ENCODE measurements around the gene ELL3.
"Not testable (repeated sequence)": the region's sequence is repeated elsewhere in the genome, so short reads cannot be mapped to it uniquely, and the experiment has no call there.

The ELL3 gene

GRCh38 chr15:43776718-43777266 is at the start of gene ELL3:
ELL3 (minus strand) TSS chr15:43776966; CDS start chr15:43776901, 65 bp downstream.
- peak; percentile 71 for DNase-seq

- no peak for DNase-seq
These were observed 49.3 kb upstream of the ELL3 start for GRCh38 chr15:43826029-43826507.

- DNase-seq = not testable (repeated sequence)
These were observed 48.5 kb upstream of the ELL3 start for GRCh38 chr15:43825305-43825704.

- DNase-seq = peak; percentile 88
These were observed 47.8 kb upstream of the ELL3 start, which contains the start of gene MFAP1 for GRCh38 chr15:43824302-43825246. MFAP1 (minus strand) TSS chr15:43824690; CDS start chr15:43824569, 121 bp downstream.

- DNase-seq = no peak
These were observed 44.7 kb upstream of the ELL3 start for GRCh38 chr15:43821505-43821904.

- DNase-seq = not testable (repeated sequence)
These were observed 38.3 kb upstream of the ELL3 start for GRCh38 chr15:43815064-43815463.

- DNase-seq = no peak
These were observed 32.4 kb upstream of the ELL3 start for GRCh38 chr15:43808960-43809678.

GRCh38 chr15:43808435-43808950 is 31.7 kb upstream of the ELL3 start:
- DNase-seq = no peak

- not testable (repeated sequence) for DNase-seq
These were observed 25.9 kb upstream of the ELL3 start for GRCh38 chr15:43802676-43803075.

GRCh38 chr15:43800286-43801141 is 23.7 kb upstream of the ELL3 start, which contains the start of gene HYPK:
HYPK (plus strand) TSS chr15:43800599; CDS start chr15:43800623, 24 bp downstream.
- peak; percentile 91 for DNase-seq

- DNase-seq = no peak
These were observed 23.1 kb upstream of the ELL3 start, which contains the start of gene SERINC4 for GRCh38 chr15:43799945-43800285. SERINC4 (minus strand) TSS chr15:43800220; CDS start chr15:43799986, 234 bp downstream.

- no peak for DNase-seq
These were observed 22.6 kb upstream of the ELL3 start for GRCh38 chr15:43799209-43799944.

- no peak for DNase-seq
These were observed 19.8 kb upstream of the ELL3 start for GRCh38 chr15:43796566-43796965.

- no peak for DNase-seq
These were observed 19.2 kb upstream of the ELL3 start for GRCh38 chr15:43795997-43796396.

GRCh38 chr15:43795197-43795596 is 18.4 kb upstream of the ELL3 start:
- no peak for DNase-seq

GRCh38 chr15:43794269-43795037 is 17.7 kb upstream of the ELL3 start:
- DNase-seq = no peak

- no peak for DNase-seq
These were observed 16.9 kb upstream of the ELL3 start for GRCh38 chr15:43793647-43794046.

- no peak for DNase-seq
These were observed 16.2 kb upstream of the ELL3 start for GRCh38 chr15:43792761-43793476.

GRCh38 chr15:43791993-43792760 is 15.4 kb upstream of the ELL3 start, which contains the start of gene SERF2:
SERF2 (plus strand) TSS chr15:43792320; CDS start chr15:43792377, 57 bp downstream.
- peak; percentile 100 for DNase-seq
